ENCODE data around the gene NCDN.

The NCDN gene, protein sequence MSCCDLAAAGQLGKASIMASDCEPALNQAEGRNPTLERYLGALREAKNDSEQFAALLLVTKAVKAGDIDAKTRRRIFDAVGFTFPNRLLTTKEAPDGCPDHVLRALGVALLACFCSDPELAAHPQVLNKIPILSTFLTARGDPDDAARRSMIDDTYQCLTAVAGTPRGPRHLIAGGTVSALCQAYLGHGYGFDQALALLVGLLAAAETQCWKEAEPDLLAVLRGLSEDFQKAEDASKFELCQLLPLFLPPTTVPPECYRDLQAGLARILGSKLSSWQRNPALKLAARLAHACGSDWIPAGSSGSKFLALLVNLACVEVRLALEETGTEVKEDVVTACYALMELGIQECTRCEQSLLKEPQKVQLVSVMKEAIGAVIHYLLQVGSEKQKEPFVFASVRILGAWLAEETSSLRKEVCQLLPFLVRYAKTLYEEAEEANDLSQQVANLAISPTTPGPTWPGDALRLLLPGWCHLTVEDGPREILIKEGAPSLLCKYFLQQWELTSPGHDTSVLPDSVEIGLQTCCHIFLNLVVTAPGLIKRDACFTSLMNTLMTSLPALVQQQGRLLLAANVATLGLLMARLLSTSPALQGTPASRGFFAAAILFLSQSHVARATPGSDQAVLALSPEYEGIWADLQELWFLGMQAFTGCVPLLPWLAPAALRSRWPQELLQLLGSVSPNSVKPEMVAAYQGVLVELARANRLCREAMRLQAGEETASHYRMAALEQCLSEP

GRCh38 chr1:35557611-35558373 lies at the start of gene NCDN:
TSS of gene NCDN (plus strand) at chr1:35557799. CDS start at chr1:35558191, 392 bp downstream.
- TF ChIP-seq CTCF (IDR thresholded peaks at IDR 0.05; ENCODE audit: control extremely low read depth, extremely low read depth, low read depth, missing control alignments): no peak
- peak; percentile 97 for DNase-seq (ENCODE audit: extremely low spot score)
- POLR2A ChIA-PET: interaction anchor here (1.1 to 1.2 kb wide), 3 partner anchors 15 to 107 kb away, joined by 3 read pairs; partner anchors contain the start of gene TFAP2E
- CTCF ChIA-PET: interaction anchor here (0.9 to 3.3 kb wide), 9 partner anchors 10 to 170 kb away, joined by 3 to 34 read pairs (median 3); no protein-coding TSS in a partner anchor

- no peak for DNase-seq (ENCODE audit: extremely low spot score)
- TF ChIP-seq CTCF (IDR thresholded peaks at IDR 0.05; ENCODE audit: control extremely low read depth, extremely low read depth, low read depth, missing control alignments): no peak
- POLR2A ChIA-PET: no interaction called here
- CTCF ChIA-PET: interaction anchor here (1.4 to 3.7 kb wide), 2 partner anchors 32 to 57 kb away, joined by 3 to 15 read pairs; no protein-coding TSS in a partner anchor
These were observed 49.7 kb upstream of the NCDN start for GRCh38 chr1:35507947-35508346.

DNA sequence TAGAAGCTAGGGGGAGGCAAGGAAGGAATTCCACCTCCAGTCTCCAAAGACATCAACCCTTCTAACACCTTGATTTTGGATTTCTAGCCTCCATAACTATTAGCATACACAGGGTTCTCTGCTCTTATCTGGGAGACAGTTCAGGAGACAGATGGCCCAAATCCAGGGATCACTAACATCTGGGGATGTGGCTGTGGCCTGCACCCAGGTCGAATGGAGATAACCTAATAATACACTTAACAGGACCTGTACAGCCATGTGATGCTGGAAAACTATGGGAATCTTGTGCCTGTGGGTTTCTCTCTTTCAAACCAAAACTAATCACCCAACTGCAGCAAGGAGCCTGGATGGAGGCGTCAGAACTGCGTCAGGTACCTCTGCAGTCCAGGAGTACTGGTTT lies 48.0 kb upstream of the NCDN start:
- ChIA-PET POLR2A (no interaction called here), CTCF (interaction anchor here (0.8 to 3.7 kb wide), 2 partner anchors 17 to 58 kb away, joined by 3 to 15 read pairs; no protein-coding TSS in a partner anchor)
- no peak for DNase-seq (ENCODE audit: extremely low spot score)
- TF ChIP-seq CTCF (IDR thresholded peaks at IDR 0.05; ENCODE audit: control extremely low read depth, extremely low read depth, low read depth, missing control alignments): no peak

DNA sequence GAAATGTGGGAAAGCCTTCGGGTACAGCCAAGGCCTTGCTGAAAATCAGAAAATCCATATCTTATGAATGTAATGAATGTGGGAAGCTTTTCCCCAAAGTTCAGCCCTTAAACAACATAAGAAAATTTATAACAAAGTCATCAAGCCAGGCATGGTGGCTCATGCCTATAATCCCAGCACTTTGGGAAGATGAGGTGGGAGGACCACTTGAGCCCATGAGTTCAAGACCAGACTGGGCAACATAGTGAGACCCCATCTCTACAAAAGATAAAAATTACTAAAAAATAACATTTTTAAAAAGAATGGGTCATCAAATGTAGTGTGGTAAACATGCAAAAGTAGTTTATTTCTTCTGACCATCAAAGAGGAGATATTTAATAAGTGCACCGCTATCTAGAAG lies 46.3 kb upstream of the NCDN start:
- ChIA-PET POLR2A (no interaction called here), CTCF (interaction anchor here (1.2 to 3.7 kb wide), 4 partner anchors 12 to 67 kb away, joined by 3 to 15 read pairs (median 4); no protein-coding TSS in a partner anchor)
- no peak for TF ChIP-seq CTCF (IDR thresholded peaks at IDR 0.05; ENCODE audit: control extremely low read depth, extremely low read depth, low read depth, missing control alignments)
- DNase-seq (ENCODE audit: extremely low spot score): no peak

- no peak for DNase-seq (ENCODE audit: extremely low spot score)
- no peak for TF ChIP-seq CTCF (IDR thresholded peaks at IDR 0.05; ENCODE audit: control extremely low read depth, extremely low read depth, low read depth, missing control alignments)
- ChIA-PET POLR2A (no interaction called here), CTCF (interaction anchor here (1.3 to 2.0 kb wide), 2 partner anchors 15 to 66 kb away, joined by 5 read pairs; no protein-coding TSS in a partner anchor)
These were observed 39.4 kb upstream of the NCDN start for GRCh38 chr1:35518183-35518582.

DNA sequence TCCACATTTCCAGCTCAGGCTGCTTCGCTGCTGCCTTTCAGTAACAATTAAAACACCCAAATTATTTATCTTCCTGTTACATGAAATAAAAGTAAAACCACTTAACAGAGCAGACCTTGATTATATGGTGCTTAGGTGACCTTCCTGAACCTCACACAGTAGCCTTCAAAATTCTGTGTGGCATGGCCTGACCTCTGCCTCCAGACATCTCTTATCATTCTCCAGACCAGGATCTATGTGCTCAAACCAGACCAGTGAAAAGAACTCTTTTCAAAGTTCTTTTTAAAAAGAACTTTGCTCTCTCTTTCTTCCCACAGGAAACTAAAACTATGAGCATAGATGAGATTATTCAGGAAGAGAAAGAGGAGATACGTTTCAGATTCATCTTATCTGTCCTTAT lies 38.2 kb upstream of the NCDN start:
- DNase-seq (ENCODE audit: extremely low spot score): no peak
- POLR2A ChIA-PET: no interaction called here
- CTCF ChIA-PET: interaction anchor here (2.0 kb wide), 1 partner anchor 67 kb away, joined by 5 read pairs; no protein-coding TSS in a partner anchor
- no peak for TF ChIP-seq CTCF (IDR thresholded peaks at IDR 0.05; ENCODE audit: control extremely low read depth, extremely low read depth, low read depth, missing control alignments)

Data from GM10248 (cell line).